CD4-positive, alpha-beta memory T cell (primary cell): Measurements from ENCODE around the gene GTF3C1. TPM values are rescaled to one million over a fixed set of nuclear protein-coding genes. Genes with fewer than 3 reads are reported as not detected.
A peak's percentile ranks its signal among the peaks of the same experiment; 100 is the strongest.

Source experiments
- CTCF ChIA-PET: fragments of 350-600 bp; sonication (Branson Sonifier 250); formaldehyde crosslinking; loops from one replicate; lab custom pipeline; 2021; ENCODE audit warnings: inconsistent platforms; ENCODE audit not compliant: partially characterized antibody; lab: Charles Lee
- POLR2A ChIA-PET: fragments of 350-600 bp; sonication (Branson Sonifier 250); formaldehyde crosslinking; loops from one replicate; lab custom pipeline; 2021; ENCODE audit not compliant: partially characterized antibody; lab: Charles Lee
- DNase-seq, 5 donors: peaks; one replicate each; pipeline versions ENCODE4 v3.0.0 to v3.0.0-alpha.2; 2020 to 2022; ENCODE audit warnings: mixed read lengths in 1 of 5
- H3K27ac ChIP-seq: one replicate; pipeline ENCODE4 v1.7.0; 2013; ENCODE audit warnings: low read depth, low read length
- H3K27me3 ChIP-seq: 2 replicates; pipeline ENCODE4 v1.7.0; 2013; ENCODE audit warnings: mild to moderate bottlenecking, low read length, moderate library complexity; ENCODE audit not compliant: insufficient read depth
- H3K36me3 ChIP-seq: 2 replicates; pipeline ENCODE4 v1.7.0; 2013; ENCODE audit warnings: mild to moderate bottlenecking, low read length, moderate library complexity; ENCODE audit not compliant: insufficient read depth
- H3K4me1 ChIP-seq: 2 replicates; pipeline ENCODE4 v1.7.0; 2013; ENCODE audit warnings: mild to moderate bottlenecking, low read length, moderate library complexity; ENCODE audit not compliant: insufficient read depth
- H3K4me3 ChIP-seq, 2 donors: one replicate each; pipeline ENCODE4 v1.7.0; 2013; ENCODE audit warnings: low read length in 2 of 2, mild to moderate bottlenecking in 1 of 2
- H3K9me3 ChIP-seq, 2 donors: one replicate each; pipeline ENCODE4 v1.7.0; 2013; ENCODE audit warnings: low read length in 2 of 2, control low read depth in 1 of 2; ENCODE audit not compliant: control insufficient read depth in 1 of 2
- H3K27ac Mint-ChIP-seq, 7 donors: one replicate each; pipeline ENCODE4 v1.8.0; 2020 to 2021; ENCODE audit warnings: mixed read lengths in 7 of 7, mild to moderate bottlenecking in 6 of 7, inconsistent platforms in 3 of 7, moderate library complexity in 3 of 7
- H3K27me3 Mint-ChIP-seq, 2 donors: one replicate each; pipeline ENCODE4 v1.8.0; 2020 to 2021; ENCODE audit warnings: mixed read lengths in 2 of 2
- H3K36me3 Mint-ChIP-seq, 2 donors: one replicate each; pipeline ENCODE4 v1.8.0; 2020 to 2021; ENCODE audit warnings: mixed read lengths in 2 of 2, inconsistent platforms in 1 of 2, mild to moderate bottlenecking in 1 of 2
- H3K4me1 Mint-ChIP-seq, 4 donors: one replicate each; pipeline ENCODE4 v1.8.0; 2020 to 2021; ENCODE audit warnings: mixed read lengths in 4 of 4, mild to moderate bottlenecking in 1 of 4
- H3K4me3 Mint-ChIP-seq, 8 donors: one replicate each; pipeline ENCODE4 v1.8.0; 2020 to 2021; ENCODE audit warnings: mixed read lengths in 8 of 8, mild to moderate bottlenecking in 7 of 8, moderate library complexity in 6 of 8, inconsistent platforms in 3 of 8
- H3K9me3 Mint-ChIP-seq, 8 donors: one replicate each; pipeline ENCODE4 v1.8.0; 2020 to 2021; ENCODE audit warnings: mixed read lengths in 8 of 8, mild to moderate bottlenecking in 5 of 8, inconsistent platforms in 3 of 8, moderate library complexity in 1 of 8
- intact Hi-C: fragments of 100-400 bp; cut with micrococcal nuclease; formaldehyde crosslinking; loops from one replicate; pipeline ENCODE4 v1.15.1; 2023
- polyA plus RNA-seq, 2 donors: library from polyadenylated mRNA; unstranded; fragments of 300-500 nt; fragmentation: Illumina TruSeq; gene quantifications; one replicate each; pipeline ENCODE4 v1.2.3, GENCODE V29; 2021
- total RNA-seq, 2 experiments: library from RNA; stranded (reverse); gene quantifications; one replicate each; pipeline ENCODE4 v1.2.3, GENCODE V29; 2021

GTF3C1 gene
- total and polyA plus RNA-seq, 4 experiments from 2014 or later, result 4.8 to 53.1 (median 39.5) TPM

- Histone ChIP-seq H3K27me3 (no peaks in the 10 kb centered on the region), H3K4me1 (peaks cover 52% of the 10 kb centered on the region), H3K27ac (peak overlapping the region; percentile 27), H3K36me3 (peaks cover 20% of the 10 kb centered on the region), H3K9me3 (no peaks in the 10 kb centered on the region), H3K4me3 (peak overlapping the region in 1 of 2 donors; percentile 9)
- ChIA-PET CTCF (interaction anchor here (0.7 to 3.9 kb wide), 6 partner anchors 11 to 284 kb away, joined by 3 to 21 read pairs (median 10); no protein-coding TSS in a partner anchor), POLR2A (interaction anchor here (0.9 to 4.3 kb wide), 14 partner anchors 11 to 292 kb away, joined by 3 to 24 read pairs (median 4); partner anchors contain the start of genes IL21R and KDM8)
- H3K27ac Mint-ChIP-seq, result peak overlapping the region; percentile 85 to 97 (median 94)
- peak overlapping the region; percentile 59 to 81 (median 71) for H3K4me3 Mint-ChIP-seq
- no peaks in the 10 kb centered on the region for H3K27me3 Mint-ChIP-seq
- intact Hi-C loops, result no loop called here
- peaks cover 25 to 58% (median 42%) of the 10 kb centered on the region in 4 donors for H3K4me1 Mint-ChIP-seq
- no peaks in the 10 kb centered on the region for H3K9me3 Mint-ChIP-seq
- peaks cover 35 to 45% of the 10 kb centered on the region in 2 donors for H3K36me3 Mint-ChIP-seq
- DNase-seq, result no peak
These were observed 86.6 kb downstream of the GTF3C1 start for GRCh38 chr16:27462846-27463682.

- Mint-ChIP-seq H3K4me1 (peaks cover 28 to 60% (median 45%) of the 10 kb centered on the region in 4 donors), H3K4me3 (no peak overlapping the region), H3K27ac (peak overlapping the region in 4 of 7 donors; percentile 63 to 95 (median 92)), H3K36me3 (peaks cover 29 to 38% of the 10 kb centered on the region in 2 donors), H3K27me3 (no peaks in the 10 kb centered on the region), H3K9me3 (no peaks in the 10 kb centered on the region)
- peak overlapping the region; percentile 27 for H3K27ac ChIP-seq
- H3K4me1 ChIP-seq, result peaks cover 54% of the 10 kb centered on the region
- H3K9me3 ChIP-seq, result no peaks in the 10 kb centered on the region
- intact Hi-C loops, result no loop called here
- peaks cover 20% of the 10 kb centered on the region for H3K36me3 ChIP-seq
- ChIA-PET CTCF (interaction anchor here (0.7 to 3.9 kb wide), 5 partner anchors 10 to 283 kb away, joined by 3 to 21 read pairs (median 11); no protein-coding TSS in a partner anchor), POLR2A (interaction anchor here (0.8 to 4.3 kb wide), 12 partner anchors 10 to 291 kb away, joined by 3 to 24 read pairs (median 6); no protein-coding TSS in a partner anchor)
- no peak overlapping the region for H3K4me3 ChIP-seq
- H3K27me3 ChIP-seq, result no peaks in the 10 kb centered on the region
- no peak for DNase-seq
These were observed 87.4 kb downstream of the GTF3C1 start for GRCh38 chr16:27462200-27462845.

- Histone ChIP-seq H3K9me3 (no peaks in the 10 kb centered on the region), H3K4me3 (no peak overlapping the region), H3K36me3 (peaks cover 20% of the 10 kb centered on the region), H3K4me1 (peaks cover 61% of the 10 kb centered on the region), H3K27ac (no peak overlapping the region), H3K27me3 (no peaks in the 10 kb centered on the region)
- Mint-ChIP-seq H3K4me3 (peak overlapping the region in 1 of 8 donors; percentile 57), H3K36me3 (peaks cover 25 to 37% of the 10 kb centered on the region in 2 donors), H3K27me3 (no peaks in the 10 kb centered on the region), H3K4me1 (peaks cover 34 to 67% (median 50%) of the 10 kb centered on the region in 4 donors), H3K27ac (peak overlapping the region in 5 of 7 donors; percentile 12 to 81 (median 77)), H3K9me3 (no peaks in the 10 kb centered on the region)
- CTCF ChIA-PET, result interaction anchor here (1.9 to 3.9 kb wide), 4 partner anchors 9 to 282 kb away, joined by 10 to 21 read pairs (median 12); no protein-coding TSS in a partner anchor
- DNase-seq, result no peak
- intact Hi-C loops, result no loop called here
- POLR2A ChIA-PET, result interaction anchor here (0.8 to 4.3 kb wide), 6 partner anchors 10 to 283 kb away, joined by 3 to 24 read pairs (median 12); no protein-coding TSS in a partner anchor
These were observed 88.1 kb downstream of the GTF3C1 start for GRCh38 chr16:27461483-27462171.

- intact Hi-C loops, result no loop called here
- Mint-ChIP-seq H3K27me3 (no peaks in the 10 kb centered on the region), H3K9me3 (no peaks in the 10 kb centered on the region), H3K4me3 (no peak overlapping the region), H3K27ac (peak overlapping the region in 5 of 7 donors; percentile 12 to 80 (median 46)), H3K36me3 (peaks cover 21 to 30% of the 10 kb centered on the region in 2 donors), H3K4me1 (peaks cover 32 to 68% (median 50%) of the 10 kb centered on the region in 4 donors)
- CTCF ChIA-PET, result interaction anchor here (0.9 to 3.9 kb wide), 8 partner anchors 9 to 306 kb away, joined by 3 to 21 read pairs (median 8); no protein-coding TSS in a partner anchor
- Histone ChIP-seq H3K27me3 (no peaks in the 10 kb centered on the region), H3K4me1 (peaks cover 67% of the 10 kb centered on the region), H3K27ac (no peak overlapping the region), H3K36me3 (peaks cover 20% of the 10 kb centered on the region), H3K4me3 (no peak overlapping the region), H3K9me3 (no peaks in the 10 kb centered on the region)
- no peak for DNase-seq
- POLR2A ChIA-PET, result interaction anchor here (0.6 to 3.5 kb wide), 6 partner anchors 11 to 236 kb away, joined by 3 to 15 read pairs (median 6); no protein-coding TSS in a partner anchor
These were observed 88.8 kb downstream of the GTF3C1 start for GRCh38 chr16:27460663-27461482.

GRCh38 chr16:27460213-27460612, 89.5 kb downstream of the GTF3C1 start:
- peaks cover 19 to 25% of the 10 kb centered on the region in 2 donors for H3K36me3 Mint-ChIP-seq
- Histone ChIP-seq H3K4me3 (no peak overlapping the region), H3K27ac (no peak overlapping the region), H3K36me3 (peaks cover 20% of the 10 kb centered on the region), H3K9me3 (no peaks in the 10 kb centered on the region), H3K4me1 (peaks cover 74% of the 10 kb centered on the region), H3K27me3 (no peaks in the 10 kb centered on the region)
- no peaks in the 10 kb centered on the region for H3K9me3 Mint-ChIP-seq
- peak overlapping the region in 4 of 7 donors; percentile 46 to 73 (median 58) for H3K27ac Mint-ChIP-seq
- no peaks in the 10 kb centered on the region for H3K27me3 Mint-ChIP-seq
- POLR2A ChIA-PET, result interaction anchor here (0.6 to 1.9 kb wide), 5 partner anchors 9 to 235 kb away, joined by 3 to 6 read pairs (median 5); no protein-coding TSS in a partner anchor
- CTCF ChIA-PET, result interaction anchor here (0.9 to 2.0 kb wide), 6 partner anchors 9 to 305 kb away, joined by 3 to 11 read pairs (median 6); no protein-coding TSS in a partner anchor
- intact Hi-C loops, result no loop called here
- H3K4me1 Mint-ChIP-seq, result peaks cover 32 to 68% (median 52%) of the 10 kb centered on the region in 4 donors
- H3K4me3 Mint-ChIP-seq, result no peak overlapping the region
- no peak for DNase-seq
